Suppressor macrophage treated with lipopolysaccharide for 1 hour (primary cell): Measurements from ENCODE around the gene CARMIL1.

Experiments
- DNase-seq, 3 donors: peaks; one replicate each; pipeline ENCODE4 v3.0.0-alpha.2; 2020 to 2022

The CARMIL1 gene

GRCh38 chr6:25484900-25485299, 205.7 kb downstream of the CARMIL1 start:
- DNase-seq, result no peak

- DNase-seq, result no peak
Observed at GRCh38 chr6:25485821-25486534, 206.8 kb downstream of the CARMIL1 start.

- DNase-seq, result no peak
Observed at GRCh38 chr6:25486550-25486949, 207.4 kb downstream of the CARMIL1 start.

- no peak for DNase-seq
Observed at GRCh38 chr6:25487012-25487411, 207.8 kb downstream of the CARMIL1 start.

- no peak for DNase-seq
Observed at GRCh38 chr6:25488156-25488555, 209.0 kb downstream of the CARMIL1 start.

- no peak for DNase-seq
Observed at GRCh38 chr6:25489399-25489798, 210.2 kb downstream of the CARMIL1 start.

- DNase-seq, result peak; percentile 90 to 92 (median 91)
Observed at GRCh38 chr6:25490018-25490801, 211.0 kb downstream of the CARMIL1 start.

- DNase-seq, result no peak
Observed at GRCh38 chr6:25492951-25493350, 213.8 kb downstream of the CARMIL1 start.

GRCh38 chr6:25494469-25494868, 215.3 kb downstream of the CARMIL1 start:
- DNase-seq, result no peak

GRCh38 chr6:25497383-25498040, 218.3 kb downstream of the CARMIL1 start:
- peak; percentile 59 to 64 (median 62) for DNase-seq

- no peak for DNase-seq
Observed at GRCh38 chr6:25498505-25498904, 219.3 kb downstream of the CARMIL1 start.

- DNase-seq, result no peak
Observed at GRCh38 chr6:25499615-25500235, 220.6 kb downstream of the CARMIL1 start.

- no peak for DNase-seq
Observed at GRCh38 chr6:25503686-25504085, 224.5 kb downstream of the CARMIL1 start.

GRCh38 chr6:25504661-25505060, 225.5 kb downstream of the CARMIL1 start:
- DNase-seq, result no peak

- DNase-seq, result no peak
Observed at GRCh38 chr6:25506020-25506419, 226.8 kb downstream of the CARMIL1 start.

- no peak for DNase-seq
Observed at GRCh38 chr6:25508051-25508450, 228.9 kb downstream of the CARMIL1 start.

- DNase-seq, result peak; percentile 20 to 69 (median 54)
Observed at GRCh38 chr6:25511376-25511775, 232.2 kb downstream of the CARMIL1 start.

GRCh38 chr6:25512560-25512959, 233.4 kb downstream of the CARMIL1 start:
- DNase-seq, result no peak

GRCh38 chr6:25519856-25520255, 240.7 kb downstream of the CARMIL1 start:
- DNase-seq, result no peak

GRCh38 chr6:25524542-25524941, 245.4 kb downstream of the CARMIL1 start:
- no peak for DNase-seq

GRCh38 chr6:25525078-25525477, 245.9 kb downstream of the CARMIL1 start:
- DNase-seq, result no peak

- DNase-seq, result no peak
Observed at GRCh38 chr6:25534942-25535631, 255.9 kb downstream of the CARMIL1 start.
